OCI-LY7 (cell line): Measurements from ENCODE around the gene ARHGAP31.

Experiments used
- CTCF ChIP-seq: fragments of 200-600 bp; sonication (generic); conservative IDR thresholded peaks from 2 replicates; pipeline ENCODE4 v1.5.1; 2014; ENCODE audit warnings: mild to moderate bottlenecking, antibody characterized with exemption, low read length, moderate library complexity, mixed read lengths
- EZH2phosphoT487 ChIP-seq: fragments of 200-600 bp; sonication (generic); IDR thresholded peaks from 2 replicates; pipeline ENCODE4 v1.6.1; 2018; ENCODE audit warnings: low read depth, borderline replicate concordance, mild to moderate bottlenecking, mixed run types, antibody characterized with exemption, low read length, moderate library complexity, mixed read lengths

- no peak for TF ChIP-seq CTCF
- no peak for TF ChIP-seq EZH2phosphoT487
Measured at GRCh38 chr3:119402791-119403190, 108.6 kb downstream of the ARHGAP31 start.
